Naive B cell (primary cell): ENCODE measurements around the gene SMARCAD1. TPM values are rescaled to one million over a fixed set of nuclear protein-coding genes. Genes with fewer than 3 reads are reported as not detected.
"Not testable (repeated sequence)": the region's sequence is repeated elsewhere in the genome, so short reads cannot be mapped to it uniquely, and the experiment has no call there.

Source experiments
- ATAC-seq, 2 donors: fragments of 150-1000 bp; cut with Tn5 transposase; 2 replicates each; pipeline ENCODE4 v1.10.0; 2021; ENCODE audit warnings: low read depth in 2 of 2, mild to moderate bottlenecking in 2 of 2, moderate library complexity in 2 of 2
- DNase-seq: peaks from one replicate; pipeline ENCODE4 v3.0.0; 2022
- H3K27ac Mint-ChIP-seq, 6 donors: one replicate each; pipeline ENCODE4 v1.8.0; 2020 to 2022; ENCODE audit warnings: mild to moderate bottlenecking in 6 of 6, mixed read lengths in 6 of 6, moderate library complexity in 5 of 6, inconsistent platforms in 2 of 6
- H3K27me3 Mint-ChIP-seq, 3 donors: one replicate each; pipeline ENCODE4 v1.8.0; 2021 to 2022; ENCODE audit warnings: mixed read lengths in 3 of 3, mild to moderate bottlenecking in 1 of 3
- H3K36me3 Mint-ChIP-seq, 2 donors: one replicate each; pipeline ENCODE4 v1.8.0; 2020 to 2022; ENCODE audit warnings: mixed read lengths in 2 of 2, inconsistent platforms in 1 of 2, mild to moderate bottlenecking in 1 of 2
- H3K4me1 Mint-ChIP-seq, 3 donors: one replicate each; pipeline ENCODE4 v1.8.0; 2020 to 2022; ENCODE audit warnings: mixed read lengths in 3 of 3, inconsistent platforms in 1 of 3, mild to moderate bottlenecking in 1 of 3, moderate library complexity in 1 of 3
- H3K4me3 Mint-ChIP-seq, 8 donors: one replicate each; pipeline ENCODE4 v1.8.0; 2020 to 2022; ENCODE audit warnings: mild to moderate bottlenecking in 8 of 8, mixed read lengths in 8 of 8, moderate library complexity in 8 of 8, inconsistent platforms in 2 of 8
- H3K9me3 Mint-ChIP-seq, 7 donors: one replicate each; pipeline ENCODE4 v1.8.0; 2020 to 2022; ENCODE audit warnings: mixed read lengths in 7 of 7, mild to moderate bottlenecking in 5 of 7, inconsistent platforms in 2 of 7, moderate library complexity in 1 of 7
- polyA plus RNA-seq, 6 donors: library from polyadenylated mRNA; unstranded; fragments of 300-500 nt; fragmentation: Illumina TruSeq; gene quantifications; one replicate each; pipeline ENCODE4 v1.2.3, GENCODE V29; 2021; ENCODE audit warnings: low read depth in 6 of 6

Gene SMARCAD1
- polyA plus RNA-seq, 6 donors from 2014 or later: 8.8 to 12.1 (median 10.3) TPM

DNA sequence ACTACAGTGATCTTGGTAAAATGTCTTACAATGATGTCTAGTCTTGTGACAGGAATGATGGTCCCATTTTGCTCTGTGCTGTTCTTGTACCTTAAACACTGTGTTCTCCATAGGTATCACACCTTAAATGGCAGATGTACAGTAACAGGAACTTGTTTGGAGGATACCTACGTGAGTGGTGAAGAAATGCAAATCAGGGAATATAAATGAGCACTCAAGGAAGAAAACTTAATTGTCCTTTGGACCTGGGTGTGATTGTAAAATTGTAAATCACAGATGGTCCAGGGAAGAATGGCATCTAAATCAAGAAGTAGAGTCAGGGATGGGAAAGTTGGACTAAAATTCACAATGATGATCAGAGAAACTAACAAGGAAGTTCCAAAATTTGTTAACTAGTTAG, 122.3 kb downstream of the SMARCAD1 start:
- Mint-ChIP-seq H3K36me3 (peaks cover 0 to 19% of the 10 kb centered on the region in 2 donors), H3K4me3 (no peak overlapping the region), H3K27me3 (peaks cover 0 to 8% (median 4%) of the 10 kb centered on the region in 3 donors), H3K4me1 (no peaks in the 10 kb centered on the region), H3K9me3 (peaks cover 6 to 34% (median 22%) of the 10 kb centered on the region in 7 donors), H3K27ac (no peak overlapping the region)
- ATAC-seq (no peak), DNase-seq (no peak)

DNA sequence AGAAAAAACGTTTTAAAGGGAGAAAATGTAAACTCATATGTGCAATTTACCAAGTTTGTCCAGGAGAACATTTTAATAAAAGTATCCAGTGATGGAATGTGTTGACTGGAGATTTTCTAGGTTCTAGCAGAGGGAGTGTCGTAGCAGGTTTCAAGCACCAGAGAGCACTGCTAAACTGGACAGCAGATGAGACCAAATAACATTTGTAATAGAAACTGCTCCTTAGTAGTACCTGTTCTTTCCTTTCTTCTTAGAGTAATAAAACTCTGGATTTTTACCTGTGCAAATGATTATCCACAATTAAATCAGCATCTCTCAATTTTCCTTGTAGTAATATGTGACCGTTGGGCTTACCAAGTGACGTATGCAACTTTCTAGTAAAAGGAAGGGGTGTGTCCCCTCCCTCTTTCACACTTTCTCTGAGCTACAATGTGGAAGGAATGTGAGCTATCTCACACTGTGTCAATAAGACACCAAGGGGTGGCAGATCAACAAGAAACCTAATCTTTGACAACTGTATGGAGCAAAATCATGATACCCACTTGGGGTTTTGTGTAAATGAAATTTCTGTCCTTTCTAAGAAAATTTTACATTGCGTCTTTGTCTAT, 125.4 kb downstream of the SMARCAD1 start:
- no peak for DNase-seq
- H3K27me3 Mint-ChIP-seq: peaks cover 0 to 8% (median 4%) of the 10 kb centered on the region in 3 donors
- peaks cover 0 to 3% of the 10 kb centered on the region in 2 donors for H3K36me3 Mint-ChIP-seq
- peaks cover 0 to 3% (median 1%) of the 10 kb centered on the region in 7 donors for H3K9me3 Mint-ChIP-seq
- no peaks in the 10 kb centered on the region for H3K4me1 Mint-ChIP-seq
- H3K27ac Mint-ChIP-seq: no peak overlapping the region
- ATAC-seq: no peak
- H3K4me3 Mint-ChIP-seq: no peak overlapping the region

DNA sequence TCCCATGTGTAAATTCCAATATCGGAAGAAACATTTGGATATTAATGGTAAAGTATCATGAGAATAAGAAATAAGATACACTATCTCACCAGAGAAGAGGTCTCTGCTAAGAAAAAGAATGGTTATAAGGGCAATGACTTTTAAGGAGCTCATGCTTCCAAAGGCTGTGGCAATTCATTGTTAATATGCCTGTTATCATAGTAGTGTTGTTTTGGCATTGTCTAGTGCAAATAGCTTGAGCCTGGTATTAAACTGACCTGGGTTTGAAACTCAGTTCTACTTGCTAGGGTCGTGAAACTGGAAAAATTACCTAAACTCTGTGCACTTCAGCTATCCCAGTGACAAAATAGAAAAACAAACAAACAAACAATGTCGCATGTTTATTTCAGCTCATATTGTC, 126.2 kb downstream of the SMARCAD1 start:
- Mint-ChIP-seq H3K4me1 (no peaks in the 10 kb centered on the region), H3K4me3 (no peak overlapping the region), H3K27me3 (peaks cover 0 to 8% (median 4%) of the 10 kb centered on the region in 3 donors), H3K36me3 (no peaks in the 10 kb centered on the region), H3K27ac (no peak overlapping the region), H3K9me3 (no peaks in the 10 kb centered on the region)
- ATAC-seq: no peak
- DNase-seq: no peak

DNA sequence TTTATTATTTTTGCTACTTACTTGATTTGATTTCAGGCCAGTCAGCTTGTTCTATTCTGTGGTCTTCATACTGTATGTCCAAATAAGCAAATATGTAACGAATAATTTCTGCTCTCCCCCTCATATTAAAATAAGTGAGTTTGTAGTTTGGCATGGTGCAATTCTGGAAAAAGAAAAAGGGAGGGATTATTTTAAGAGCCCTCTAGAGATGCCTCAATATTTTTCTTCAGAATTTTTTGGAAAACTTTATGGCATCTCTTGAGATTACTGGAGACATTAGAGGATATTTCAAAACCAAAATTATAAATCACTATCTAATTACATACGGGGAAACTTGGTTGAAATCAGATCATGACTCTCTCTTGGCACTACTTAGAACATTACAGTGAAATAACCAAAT, 126.8 kb downstream of the SMARCAD1 start:
- peaks cover 0 to 6% (median 4%) of the 10 kb centered on the region in 3 donors for H3K4me1 Mint-ChIP-seq
- ATAC-seq: no peak
- H3K36me3 Mint-ChIP-seq: no peaks in the 10 kb centered on the region
- no peak overlapping the region for H3K4me3 Mint-ChIP-seq
- peaks cover 0 to 8% (median 4%) of the 10 kb centered on the region in 3 donors for H3K27me3 Mint-ChIP-seq
- H3K27ac Mint-ChIP-seq: no peak overlapping the region
- H3K9me3 Mint-ChIP-seq: no peaks in the 10 kb centered on the region
- DNase-seq: no peak

DNA sequence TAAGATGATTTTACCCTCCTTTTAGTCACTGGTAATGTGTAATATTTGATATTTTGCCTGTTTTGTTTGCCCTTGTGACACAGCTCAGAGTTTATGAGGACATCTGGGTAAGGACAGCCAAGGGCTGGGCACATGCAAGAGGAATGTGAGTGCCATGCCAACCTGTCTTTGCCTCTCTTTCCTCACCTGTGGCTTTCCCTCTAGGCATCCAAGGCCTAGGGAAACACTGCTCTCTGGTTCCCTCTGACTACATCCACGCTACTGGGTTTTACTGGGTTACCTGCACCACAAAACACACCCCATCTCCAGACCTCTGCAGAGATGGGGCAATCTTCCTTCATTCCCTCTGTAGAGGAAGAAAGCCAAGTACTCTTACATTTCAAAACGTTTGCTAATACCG, 127.3 kb downstream of the SMARCAD1 start:
- Mint-ChIP-seq H3K9me3 (peaks cover 0 to 2% (median 0%) of the 10 kb centered on the region in 7 donors), H3K36me3 (no peaks in the 10 kb centered on the region), H3K4me1 (peaks cover 4 to 10% (median 8%) of the 10 kb centered on the region in 3 donors), H3K27me3 (peaks cover 0 to 3% (median 2%) of the 10 kb centered on the region in 3 donors), H3K4me3 (no peak overlapping the region), H3K27ac (no peak overlapping the region)
- DNase-seq (no peak), ATAC-seq (no peak)

DNA sequence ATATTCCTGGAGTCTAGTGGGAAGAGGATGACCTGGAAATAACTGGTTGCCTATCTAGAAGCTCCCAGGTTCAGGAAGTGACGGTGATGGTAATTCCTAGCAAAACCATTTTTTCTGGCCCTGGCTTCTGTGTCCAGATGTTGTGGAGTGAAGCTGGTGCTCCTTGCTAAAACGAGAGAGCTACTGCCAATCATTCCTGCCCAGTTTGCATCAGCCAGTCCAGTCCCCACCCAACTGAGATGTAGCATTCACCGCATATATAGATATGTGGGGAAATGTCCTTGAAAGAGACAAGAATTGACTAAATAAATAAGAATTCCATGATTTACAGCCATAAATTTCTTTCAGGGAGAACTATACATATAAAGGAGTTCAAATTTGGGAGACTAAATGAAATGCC, 128.6 kb downstream of the SMARCAD1 start:
- Mint-ChIP-seq H3K4me3 (no peak overlapping the region), H3K36me3 (no peaks in the 10 kb centered on the region), H3K4me1 (peaks cover 4 to 10% (median 8%) of the 10 kb centered on the region in 3 donors), H3K9me3 (peaks cover 0 to 2% (median 0%) of the 10 kb centered on the region in 7 donors), H3K27ac (no peak overlapping the region), H3K27me3 (no peaks in the 10 kb centered on the region)
- no peak for DNase-seq
- no peak for ATAC-seq

DNA sequence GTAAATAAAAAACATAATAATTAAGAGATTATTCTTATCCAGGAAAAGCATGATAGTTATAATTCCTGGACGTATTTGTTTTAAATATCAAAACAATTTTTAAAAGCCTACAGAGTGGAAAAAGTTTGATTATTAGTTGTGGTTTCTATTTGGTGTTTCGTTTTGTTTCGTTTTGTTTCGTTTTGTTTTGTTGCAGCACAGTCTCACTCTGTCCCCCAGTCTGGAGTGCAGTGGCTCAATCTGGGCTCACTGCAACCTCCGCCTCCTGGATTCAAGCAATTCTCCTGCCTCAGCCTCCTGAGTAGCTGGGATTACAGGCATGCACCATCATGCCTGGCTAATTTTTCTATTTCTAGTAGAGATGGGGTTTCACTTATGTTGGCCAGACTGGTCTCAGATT, 129.1 kb downstream of the SMARCAD1 start:
- ATAC-seq, DNase-seq, H3K4me3 Mint-ChIP-seq, H3K36me3 Mint-ChIP-seq, H3K27me3 Mint-ChIP-seq, H3K9me3 Mint-ChIP-seq, H3K27ac Mint-ChIP-seq: not testable (repeated sequence)
- peaks cover 4 to 10% (median 8%) of the 10 kb centered on the region in 3 donors for H3K4me1 Mint-ChIP-seq

DNA sequence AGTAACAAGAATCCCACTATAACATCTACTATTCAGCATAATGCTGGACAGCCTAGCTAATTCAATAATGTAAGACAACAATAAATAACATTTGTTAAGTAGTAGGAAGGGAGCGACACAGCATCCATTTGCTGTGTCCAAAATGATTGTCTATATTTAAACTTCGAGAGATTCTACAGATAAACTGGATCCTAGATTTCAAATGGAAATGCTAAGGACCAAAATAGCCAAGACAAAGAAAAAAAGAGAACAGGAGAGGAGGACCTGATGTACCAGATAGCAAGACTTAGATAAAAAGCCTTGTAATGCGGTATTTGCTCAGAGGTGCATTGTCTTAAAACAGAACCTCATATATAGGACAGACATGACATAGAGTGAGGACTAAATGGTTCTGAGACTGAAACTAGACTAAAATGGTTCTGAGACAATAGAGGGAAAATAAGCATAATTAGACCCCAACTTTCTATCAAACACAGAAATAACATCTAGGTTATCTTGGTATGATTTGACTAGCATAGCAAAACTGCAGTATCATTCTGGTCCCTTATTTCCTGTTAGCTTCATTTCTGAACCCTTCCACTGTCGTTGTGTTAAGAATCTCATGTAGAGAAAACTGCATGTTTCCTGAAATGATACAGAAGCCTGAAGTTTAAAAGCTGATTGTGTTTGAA, 131.2 kb downstream of the SMARCAD1 start:
- ATAC-seq (no peak), DNase-seq (no peak)
- H3K27me3 Mint-ChIP-seq: no peaks in the 10 kb centered on the region
- peaks cover 0 to 2% (median 0%) of the 10 kb centered on the region in 7 donors for H3K9me3 Mint-ChIP-seq
- H3K4me3 Mint-ChIP-seq: peak overlapping the region in 3 of 8 donors; percentile 48 to 63 (median 59)
- H3K27ac Mint-ChIP-seq: peak overlapping the region in 2 of 6 donors; percentile 60 to 64
- H3K4me1 Mint-ChIP-seq: peaks cover 8 to 16% (median 8%) of the 10 kb centered on the region in 3 donors
- H3K36me3 Mint-ChIP-seq: no peaks in the 10 kb centered on the region

DNA sequence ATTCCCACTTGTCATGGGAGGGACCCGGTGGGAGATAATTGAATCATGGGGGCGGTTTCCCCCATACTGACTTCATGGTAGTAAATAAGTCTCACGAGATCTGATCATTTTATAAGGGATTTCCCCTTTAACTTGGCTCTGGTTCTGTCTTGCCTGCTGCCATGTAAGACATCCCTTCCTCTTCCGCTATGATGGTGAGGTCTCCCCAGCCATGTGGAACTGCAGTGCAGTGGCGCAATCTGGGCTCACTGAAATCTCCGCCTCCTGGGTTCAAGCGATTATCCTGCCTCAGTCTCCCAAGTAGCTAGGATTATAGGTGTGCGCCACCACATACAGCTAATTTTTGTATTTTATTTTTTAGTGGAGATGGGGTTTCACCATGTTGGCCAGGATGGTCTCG, 132.1 kb downstream of the SMARCAD1 start:
- Mint-ChIP-seq H3K27ac (peak overlapping the region in 1 of 6 donors; percentile 75), H3K36me3 (no peaks in the 10 kb centered on the region), H3K4me3 (peak overlapping the region in 6 of 8 donors; percentile 6 to 83 (median 48)), H3K9me3 (peaks cover 0 to 2% (median 0%) of the 10 kb centered on the region in 7 donors), H3K27me3 (no peaks in the 10 kb centered on the region), H3K4me1 (peaks cover 8 to 16% (median 8%) of the 10 kb centered on the region in 3 donors)
- DNase-seq (no peak), ATAC-seq (peak in 1 of 2 donors; percentile 30)

Other genes with a start within 250 kb of the SMARCAD1 start
- not detected for gene HPGDS, start 135.0 kb downstream of the SMARCAD1 start, polyA plus RNA-seq
- 10 to 100 TPM; 33.4 to 47.3 (median 41.1) TPM for gene PDLIM5, start 244.1 kb downstream of the SMARCAD1 start, polyA plus RNA-seq